PFSK-1 (cell line): ENCODE measurements around the gene HNF1A.

Experiments used
- FOXP2 ChIP-seq: optimal IDR thresholded peaks from 2 replicates; pipeline ENCODE3; 2011; ENCODE audit warnings: borderline replicate concordance, control low read depth, inconsistent platforms; ENCODE audit not compliant: insufficient read depth; ENCODE audit errors: extremely low read length, extremely low read depth
- POLR2AphosphoS5 ChIP-seq: IDR thresholded peaks from 2 replicates; pipeline ENCODE4 v1.6.1; 2012; ENCODE audit warnings: low read depth, mild to moderate bottlenecking, control low read depth, low read length, moderate library complexity
- REST ChIP-seq, 2 experiments: IDR thresholded peaks; 2 replicates each; pipeline versions ENCODE4 v1.6.1 to v1.8.0; 2011 to 2012; ENCODE audit warnings: low read depth in 2 of 2, low read length in 2 of 2, control low read depth in 1 of 2, inconsistent platforms in 1 of 2, mild to moderate bottlenecking in 1 of 2, moderate library complexity in 1 of 2; ENCODE audit not compliant: insufficient read depth in 1 of 2
- SIN3A ChIP-seq: IDR thresholded peaks from 2 replicates; pipeline ENCODE4 v1.6.1; 2012; ENCODE audit warnings: mild to moderate bottlenecking, low read length, moderate library complexity, borderline replicate concordance; ENCODE audit not compliant: insufficient read depth
- TAF1 ChIP-seq: IDR thresholded peaks from 2 replicates; pipeline ENCODE4 v1.6.1; 2012; ENCODE audit warnings: low read length, control low read depth, borderline replicate concordance; ENCODE audit not compliant: insufficient read depth

The HNF1A gene

GRCh38 chr12:120988234-120988633 lies 9.9 kb downstream of the HNF1A start:
- TF ChIP-seq POLR2AphosphoS5 (no peak), TAF1 (no peak), REST (IDR thresholded peaks at IDR 0.05; ENCODE audit: insufficient read depth in 1 of 2, low read depth in 2 of 2, low read length in 2 of 2) (no peak), FOXP2 (no peak), SIN3A (no peak)

GRCh38 chr12:120988658-120989057 lies 10.3 kb downstream of the HNF1A start:
- TF ChIP-seq REST (IDR thresholded peaks at IDR 0.05; ENCODE audit: insufficient read depth in 1 of 2, low read depth in 2 of 2, low read length in 2 of 2) (no peak), TAF1 (no peak)

GRCh38 chr12:120989687-120990086 lies 11.3 kb downstream of the HNF1A start:
- TF ChIP-seq REST (IDR thresholded peaks at IDR 0.05; ENCODE audit: insufficient read depth in 1 of 2, low read depth in 2 of 2, low read length in 2 of 2) (no peak), SIN3A (no peak), TAF1 (no peak), FOXP2 (no peak), POLR2AphosphoS5 (no peak)

GRCh38 chr12:120990487-120991055 lies 12.2 kb downstream of the HNF1A start:
- TF ChIP-seq SIN3A (no peak), TAF1 (no peak), POLR2AphosphoS5 (no peak), REST (IDR thresholded peaks at IDR 0.05; ENCODE audit: insufficient read depth in 1 of 2, low read depth in 2 of 2, low read length in 2 of 2) (no peak), FOXP2 (no peak)

- no peak for TF ChIP-seq TAF1
- no peak for TF ChIP-seq REST (IDR thresholded peaks at IDR 0.05; ENCODE audit: insufficient read depth in 1 of 2, low read depth in 2 of 2, low read length in 2 of 2)
- TF ChIP-seq POLR2AphosphoS5: no peak
- TF ChIP-seq SIN3A: no peak
- no peak for TF ChIP-seq FOXP2
These were observed 13.6 kb downstream of the HNF1A start for GRCh38 chr12:120991965-120992364.
